Activated CD4-positive, alpha-beta T cell treated with anti-CD3 and anti-CD28 coated beads, Interleukin-2, amount 10 ng/mL, durations not matched to agents 24 days and 14 days (primary cell): Measurements from ENCODE around the gene MXRA7. TPM values are rescaled to one million over a fixed set of nuclear protein-coding genes. Genes with fewer than 3 reads are reported as not detected.
A peak's percentile ranks its signal among the peaks of the same experiment; 100 is the strongest.

Experiments used
- DNase-seq: peaks from one replicate; pipeline ENCODE4 v3.0.0; 2022
- H3K27ac Mint-ChIP-seq: one replicate; pipeline ENCODE4 v1.8.0; 2022; ENCODE audit warnings: mild to moderate bottlenecking, mixed read lengths
- H3K27me3 Mint-ChIP-seq: one replicate; pipeline ENCODE4 v1.8.0; 2022; ENCODE audit warnings: mixed read lengths
- H3K36me3 Mint-ChIP-seq: one replicate; pipeline ENCODE4 v1.8.0; 2022; ENCODE audit warnings: low read depth, mild to moderate bottlenecking, mixed read lengths
- H3K4me1 Mint-ChIP-seq: one replicate; pipeline ENCODE4 v1.8.0; 2021; ENCODE audit warnings: mixed read lengths
- H3K4me3 Mint-ChIP-seq: one replicate; pipeline ENCODE4 v1.8.0; 2022; ENCODE audit warnings: mild to moderate bottlenecking, moderate library complexity, mixed read lengths
- H3K9me3 Mint-ChIP-seq: one replicate; pipeline ENCODE4 v1.8.0; 2021; ENCODE audit warnings: mixed read lengths
- intact Hi-C: fragments of 100-400 bp; cut with micrococcal nuclease; formaldehyde crosslinking; loops from one replicate; pipeline ENCODE4 v1.15.1; 2023
- total RNA-seq: library from RNA; stranded (reverse); gene quantifications from 2 replicates; pipeline ENCODE4 v1.2.3, GENCODE V29; 2022

Gene MXRA7
- total RNA-seq, 1 donor from 2014 or later, result 3.7 TPM

GRCh38 chr17:76678330-76678729 is 32.4 kb downstream of the MXRA7 start:
- Mint-ChIP-seq H3K27me3 (peaks cover 3% of the 10 kb centered on the region), H3K4me1 (peaks cover 5% of the 10 kb centered on the region)
- DNase-seq, result peak; percentile 76

GRCh38 chr17:76677406-76677805 is 33.4 kb downstream of the MXRA7 start:
- no peak overlapping the region for H3K27ac Mint-ChIP-seq
- intact Hi-C loops, result no loop called here

More at GRCh38 chr17:76678330-76678729, 32.4 kb downstream of the MXRA7 start:
- Mint-ChIP-seq H3K27ac (no peak overlapping the region), H3K36me3 (no peaks in the 10 kb centered on the region), H3K4me3 (no peak overlapping the region), H3K9me3 (no peaks in the 10 kb centered on the region)
- intact Hi-C loops, result no loop called here

GRCh38 chr17:76676629-76677028 is 34.1 kb downstream of the MXRA7 start:
- H3K9me3 Mint-ChIP-seq, result no peaks in the 10 kb centered on the region
- intact Hi-C loops, result no loop called here
- H3K36me3 Mint-ChIP-seq, result no peaks in the 10 kb centered on the region

More at GRCh38 chr17:76677406-76677805, 33.4 kb downstream of the MXRA7 start:
- Mint-ChIP-seq H3K4me3 (no peak overlapping the region), H3K9me3 (no peaks in the 10 kb centered on the region), H3K36me3 (no peaks in the 10 kb centered on the region), H3K27me3 (peaks cover 3% of the 10 kb centered on the region), H3K4me1 (peaks cover 8% of the 10 kb centered on the region)
- no peak for DNase-seq

DNA sequence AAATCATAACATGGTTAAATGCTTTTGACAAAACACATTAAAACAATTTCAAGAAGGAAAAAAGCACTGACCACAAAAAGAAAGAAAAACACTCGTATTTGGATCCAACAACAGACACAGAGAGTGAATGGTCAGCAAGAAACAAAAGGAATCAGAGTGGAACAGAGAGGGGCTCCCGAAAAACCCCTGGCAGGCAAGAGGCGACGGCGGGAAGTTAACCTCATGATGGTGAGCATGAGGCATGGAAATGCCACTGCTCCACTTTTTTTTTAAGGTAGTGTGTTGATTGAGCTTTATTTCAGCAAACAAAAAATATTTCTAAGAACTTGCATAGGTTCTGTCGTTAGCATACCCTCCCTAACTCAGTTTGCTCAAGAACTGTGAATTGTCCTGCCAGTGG is 35.1 kb downstream of the MXRA7 start:
- H3K4me3 Mint-ChIP-seq, result no peak overlapping the region
- no peak overlapping the region for H3K27ac Mint-ChIP-seq
- intact Hi-C loops, result no loop called here
- peaks cover 22% of the 10 kb centered on the region for H3K4me1 Mint-ChIP-seq
- DNase-seq, result no peak
- H3K27me3 Mint-ChIP-seq, result no peaks in the 10 kb centered on the region
- peaks cover under 1% of the 10 kb centered on the region for H3K36me3 Mint-ChIP-seq
- peaks cover 9% of the 10 kb centered on the region for H3K9me3 Mint-ChIP-seq

More at GRCh38 chr17:76676629-76677028, 34.1 kb downstream of the MXRA7 start:
- DNase-seq, result no peak
- H3K4me1 Mint-ChIP-seq, result peaks cover 14% of the 10 kb centered on the region
- peaks cover 3% of the 10 kb centered on the region for H3K27me3 Mint-ChIP-seq
- no peak overlapping the region for H3K4me3 Mint-ChIP-seq
- no peak overlapping the region for H3K27ac Mint-ChIP-seq

- Mint-ChIP-seq H3K9me3 (peaks cover 11% of the 10 kb centered on the region), H3K27ac (no peak overlapping the region), H3K4me1 (peaks cover 28% of the 10 kb centered on the region), H3K27me3 (no peaks in the 10 kb centered on the region), H3K36me3 (peaks cover 2% of the 10 kb centered on the region), H3K4me3 (no peak overlapping the region)
- no peak for DNase-seq
- intact Hi-C loops, result loop anchor here (5.0 kb wide), 1 partner anchor 63 kb away; the partner anchor contains the start of genes MFSD11 and SRSF2
Measured at GRCh38 chr17:76674600-76674999, 36.2 kb downstream of the MXRA7 start.

DNA sequence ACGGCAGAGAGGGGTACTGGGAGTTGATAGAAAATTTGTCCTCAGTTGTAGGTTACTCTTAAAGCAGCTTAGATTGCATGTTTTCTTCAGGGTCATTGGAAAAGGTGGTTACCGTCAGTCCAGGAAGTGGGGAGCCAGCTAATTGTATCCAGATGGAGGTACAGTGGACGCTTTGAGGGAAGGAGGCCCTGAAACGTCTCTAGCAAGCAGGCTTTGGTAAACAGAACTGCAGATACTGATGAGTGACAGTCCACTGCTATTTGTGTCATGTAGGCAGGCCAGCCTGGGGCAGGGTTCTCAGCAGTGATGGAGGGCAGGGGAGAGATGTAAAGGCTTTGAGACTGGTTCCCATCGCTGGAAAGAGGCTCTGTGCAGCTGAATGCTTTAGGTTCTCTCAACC is 37.0 kb downstream of the MXRA7 start:
- no peaks in the 10 kb centered on the region for H3K27me3 Mint-ChIP-seq
- intact Hi-C loops, result loop anchor here (5.0 kb wide), 1 partner anchor 64 kb away; the partner anchor contains the start of genes MFSD11 and SRSF2
- peaks cover 25% of the 10 kb centered on the region for H3K4me1 Mint-ChIP-seq
- no peak overlapping the region for H3K27ac Mint-ChIP-seq
- H3K36me3 Mint-ChIP-seq, result peaks cover 2% of the 10 kb centered on the region
- no peak overlapping the region for H3K4me3 Mint-ChIP-seq
- DNase-seq, result no peak
- peaks cover 11% of the 10 kb centered on the region for H3K9me3 Mint-ChIP-seq

DNA sequence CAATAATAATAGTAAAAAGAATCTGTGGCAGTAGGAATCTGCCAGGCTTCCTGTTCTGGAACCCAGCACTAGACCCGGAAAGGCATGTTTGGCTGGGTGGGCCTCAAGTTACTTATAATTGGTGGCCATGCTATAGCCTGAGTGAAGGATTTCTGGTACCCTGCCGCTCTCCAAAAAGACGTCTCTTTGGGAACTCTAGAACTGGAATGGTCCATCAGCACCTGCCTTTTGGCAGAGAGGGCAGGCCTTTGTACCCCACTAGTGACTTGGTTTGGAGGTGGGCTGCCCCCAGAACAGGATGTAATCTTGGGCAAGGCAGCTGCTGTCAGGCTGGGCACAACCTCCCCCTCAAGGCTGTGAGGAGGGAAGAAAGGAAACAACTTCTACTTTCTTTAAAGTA is 37.9 kb downstream of the MXRA7 start:
- H3K4me1 Mint-ChIP-seq, result peaks cover 25% of the 10 kb centered on the region
- H3K36me3 Mint-ChIP-seq, result peaks cover 2% of the 10 kb centered on the region
- H3K27ac Mint-ChIP-seq, result no peak overlapping the region
- no peak for DNase-seq
- peaks cover 4% of the 10 kb centered on the region for H3K27me3 Mint-ChIP-seq
- intact Hi-C loops, result loop anchor here (5.0 kb wide), 1 partner anchor 64 kb away; the partner anchor contains the start of genes MFSD11 and SRSF2
- H3K9me3 Mint-ChIP-seq, result peaks cover 11% of the 10 kb centered on the region
- peak overlapping the region; percentile 96 for H3K4me3 Mint-ChIP-seq

DNA sequence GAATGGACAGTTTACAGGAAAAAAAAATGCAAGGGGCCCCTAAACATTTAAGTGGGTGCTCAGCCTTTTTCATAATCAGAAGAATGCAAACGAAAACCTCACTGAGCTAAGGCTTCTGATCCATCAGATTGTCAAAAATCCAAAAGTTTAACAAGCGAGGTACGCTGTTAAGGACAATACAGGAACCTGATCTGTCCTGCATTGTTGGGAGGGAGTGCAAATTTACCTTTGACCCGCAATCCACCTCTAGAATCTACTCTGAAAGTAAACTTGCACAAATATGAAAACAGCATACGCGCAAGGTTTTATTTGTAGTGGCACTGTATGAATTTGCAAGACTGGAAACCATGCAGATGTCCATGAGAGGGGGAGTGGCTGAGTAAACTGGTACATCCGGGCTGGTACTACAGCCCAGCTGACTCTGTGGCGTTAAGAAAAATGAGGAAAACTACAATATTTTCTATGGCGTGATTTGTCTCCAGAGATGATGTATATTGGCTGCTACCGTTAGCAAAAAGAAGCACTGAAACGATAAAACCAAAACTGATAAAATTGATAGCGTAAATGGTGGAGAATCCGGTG is 38.4 kb downstream of the MXRA7 start:
- Mint-ChIP-seq H3K9me3 (peaks cover 11% of the 10 kb centered on the region), H3K4me3 (peak overlapping the region; percentile 96), H3K36me3 (peaks cover 2% of the 10 kb centered on the region), H3K4me1 (peaks cover 25% of the 10 kb centered on the region), H3K27me3 (peaks cover 8% of the 10 kb centered on the region), H3K27ac (peak overlapping the region; percentile 94)
- intact Hi-C loops, result loop anchor here (5.0 kb wide), 1 partner anchor 65 kb away; the partner anchor contains the start of genes MFSD11 and SRSF2
- no peak for DNase-seq

DNA sequence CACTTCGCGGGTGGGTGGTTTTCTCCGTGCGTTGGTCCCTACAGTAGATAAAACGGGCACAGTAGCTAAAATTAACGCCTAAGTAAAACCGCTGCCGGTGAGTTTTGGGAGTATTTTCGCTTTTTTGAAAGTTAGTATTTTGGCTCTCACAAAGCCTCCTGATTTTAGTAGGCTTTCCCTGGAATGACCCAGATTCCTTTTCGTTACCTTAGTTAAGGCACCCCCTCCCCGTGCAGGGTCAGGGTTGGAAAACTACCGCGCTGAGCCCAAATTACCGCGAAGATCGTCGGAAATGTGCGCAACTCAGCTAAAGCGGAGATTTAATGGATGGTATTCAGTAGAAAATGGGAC is 38.9 kb downstream of the MXRA7 start:
- Mint-ChIP-seq H3K27me3 (peaks cover 11% of the 10 kb centered on the region), H3K36me3 (peaks cover 2% of the 10 kb centered on the region), H3K9me3 (peaks cover 11% of the 10 kb centered on the region), H3K27ac (peak overlapping the region; percentile 94), H3K4me1 (peaks cover 25% of the 10 kb centered on the region), H3K4me3 (peak overlapping the region; percentile 96)
- intact Hi-C loops, result loop anchor here (2.0 to 5.0 kb wide), 2 partner anchors 65 to 115 kb away; partner anchors contain the start of genes MFSD11 and SRSF2
- DNase-seq, result no peak

- intact Hi-C loops, result loop anchor here (2.0 to 5.0 kb wide), 2 partner anchors 66 to 115 kb away; partner anchors contain the start of genes MFSD11 and SRSF2
- Mint-ChIP-seq H3K4me1 (peaks cover 25% of the 10 kb centered on the region), H3K27me3 (peaks cover 13% of the 10 kb centered on the region)
Measured at GRCh38 chr17:76671123-76671911, 39.4 kb downstream of the MXRA7 start.

DNA sequence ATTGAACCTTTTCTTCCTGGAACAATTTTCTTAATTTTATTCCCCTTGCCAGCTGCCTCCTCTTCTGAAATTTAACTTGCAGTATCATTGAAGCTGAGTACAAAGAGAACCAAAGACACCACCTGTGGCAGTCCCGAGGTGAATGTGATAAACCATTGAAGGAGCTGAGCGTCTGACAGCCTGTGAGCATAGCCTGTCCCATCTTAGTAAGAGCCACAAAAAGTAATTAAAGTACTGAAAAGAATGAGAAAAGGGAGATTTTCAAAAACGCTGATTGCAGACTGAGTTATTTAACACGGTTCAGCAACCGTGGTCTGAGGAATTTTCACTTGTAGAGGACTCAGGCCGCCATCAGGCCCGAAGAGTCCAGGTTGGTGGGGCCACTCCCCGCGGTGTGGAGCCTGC is 40.0 kb downstream of the MXRA7 start:
- H3K4me1 Mint-ChIP-seq, result peaks cover 25% of the 10 kb centered on the region
- intact Hi-C loops, result loop anchor here (2.0 to 5.0 kb wide), 2 partner anchors 67 to 114 kb away; partner anchors contain the start of genes MFSD11 and SRSF2

More at GRCh38 chr17:76671123-76671911, 39.4 kb downstream of the MXRA7 start:
- H3K36me3 Mint-ChIP-seq, result peaks cover 2% of the 10 kb centered on the region
- DNase-seq, result peak; percentile 100
- peak overlapping the region; percentile 96 for H3K4me3 Mint-ChIP-seq
- H3K27ac Mint-ChIP-seq, result peak overlapping the region; percentile 94
- H3K9me3 Mint-ChIP-seq, result peaks cover 11% of the 10 kb centered on the region

DNA sequence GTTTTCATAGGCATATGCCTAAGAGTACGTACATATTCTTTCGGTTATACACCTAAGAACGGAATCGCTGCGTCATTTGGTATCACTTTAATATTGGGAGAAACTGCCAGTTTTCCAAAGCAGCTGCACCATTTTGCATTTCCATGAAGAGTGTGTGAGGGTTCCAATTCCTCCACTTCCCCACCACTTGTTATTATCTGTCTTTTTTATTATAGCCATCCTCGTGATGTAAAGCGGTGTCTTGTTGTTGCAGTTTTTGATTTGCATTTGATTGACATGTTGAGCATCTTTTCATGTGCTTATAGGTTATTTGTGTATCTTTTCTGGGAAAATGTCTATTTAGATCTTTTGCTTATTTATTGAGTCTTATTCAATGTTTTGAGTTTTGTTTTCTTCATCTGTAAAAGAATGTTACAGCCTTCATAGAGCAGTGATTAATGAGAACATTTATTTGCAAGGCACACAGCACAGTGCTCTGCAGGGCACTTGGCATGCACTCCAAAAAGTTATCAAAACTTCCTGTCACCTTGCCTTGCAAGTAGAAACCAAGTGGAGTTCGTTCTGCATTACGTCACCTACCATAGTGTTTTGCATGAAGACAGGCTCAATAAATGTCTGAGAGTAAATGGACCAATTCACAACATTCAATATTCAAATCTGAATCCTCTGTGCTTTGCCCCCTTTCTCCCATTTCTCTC is 40.6 kb downstream of the MXRA7 start:
- peak; percentile 69 for DNase-seq
- Mint-ChIP-seq H3K9me3 (peaks cover 11% of the 10 kb centered on the region), H3K36me3 (peaks cover 2% of the 10 kb centered on the region), H3K4me1 (peaks cover 25% of the 10 kb centered on the region), H3K4me3 (peak overlapping the region; percentile 96), H3K27me3 (peaks cover 15% of the 10 kb centered on the region), H3K27ac (peak overlapping the region; percentile 94)
- intact Hi-C loops, result loop anchor here (2.0 to 5.0 kb wide), 2 partner anchors 67 to 113 kb away; partner anchors contain the start of genes MFSD11 and SRSF2

More for the DNA sequence above, 40.0 kb downstream of the MXRA7 start:
- Mint-ChIP-seq H3K27ac (peak overlapping the region; percentile 94), H3K36me3 (peaks cover 2% of the 10 kb centered on the region), H3K27me3 (peaks cover 15% of the 10 kb centered on the region), H3K9me3 (peaks cover 11% of the 10 kb centered on the region), H3K4me3 (peak overlapping the region; percentile 96)
- no peak for DNase-seq

GRCh38 chr17:76667786-76668453 is 42.8 kb downstream of the MXRA7 start:
- Mint-ChIP-seq H3K27me3 (peaks cover 24% of the 10 kb centered on the region), H3K9me3 (peaks cover 11% of the 10 kb centered on the region), H3K27ac (no peak overlapping the region), H3K4me3 (no peak overlapping the region), H3K4me1 (peaks cover 25% of the 10 kb centered on the region), H3K36me3 (peaks cover 2% of the 10 kb centered on the region)
- intact Hi-C loops, result no loop called here
- DNase-seq, result no peak
